Renal cortical epithelial cell (primary cell): ENCODE results near the gene GJA3. TPM values are rescaled to one million over a fixed set of nuclear protein-coding genes. Genes with fewer than 3 reads are reported as not detected.

Source experiments
- DNase-seq: peaks from one replicate; pipeline ENCODE4 v3.0.0-alpha.2; 2011; ENCODE audit warnings: low read depth
- total RNA-seq: library from RNA; depleted of rRNA; stranded (reverse); fragments of >200 nt; gene quantifications from 2 replicates; pipeline ENCODE4 v1.2.3, GENCODE V29; 2014

Gene GJA3
- total RNA-seq, 1 donor from 2014 or later, result 0.05 TPM

DNA sequence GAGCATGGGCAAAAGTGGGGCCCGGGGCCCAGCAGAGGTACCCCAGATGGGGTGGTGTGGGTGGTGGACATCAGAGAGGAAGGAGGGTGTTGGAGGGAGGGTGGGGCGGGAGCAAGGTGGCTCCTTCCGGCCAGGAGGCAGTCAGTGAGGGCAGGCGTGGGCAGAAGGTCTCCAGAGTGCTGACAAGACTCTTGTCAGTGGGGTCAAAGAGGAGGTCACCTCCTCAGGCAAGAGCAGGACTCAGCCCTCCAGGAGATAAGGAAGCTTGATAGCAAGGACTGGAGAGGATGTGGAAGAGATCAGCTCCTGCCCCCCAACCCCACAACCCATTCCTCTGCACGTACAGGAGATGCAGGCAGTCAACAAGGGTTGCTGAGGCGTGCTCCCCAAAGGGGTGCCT lies 9.8 kb downstream of the GJA3 start:
- no peak for DNase-seq

DNA sequence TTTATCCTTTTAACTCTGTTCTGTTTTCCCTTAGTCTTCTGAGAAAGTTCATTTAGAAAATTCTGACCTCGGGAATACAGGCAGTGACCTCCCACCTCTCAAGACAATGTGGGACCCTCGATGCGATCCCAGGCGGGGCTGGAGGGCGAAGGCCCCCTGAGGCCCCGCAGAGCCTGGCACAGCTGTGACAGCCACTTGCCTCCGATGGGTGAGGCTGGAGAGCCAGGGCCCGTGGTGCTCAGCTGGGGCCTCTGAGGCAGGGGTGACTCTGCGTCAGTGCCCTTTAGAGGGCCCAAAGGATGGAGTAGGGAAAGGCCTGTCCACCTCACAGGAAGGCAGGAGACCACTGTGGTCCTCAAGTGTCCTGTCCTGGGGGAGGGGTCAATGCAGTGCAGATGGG lies 10.3 kb downstream of the GJA3 start:
- DNase-seq, result no peak

DNA sequence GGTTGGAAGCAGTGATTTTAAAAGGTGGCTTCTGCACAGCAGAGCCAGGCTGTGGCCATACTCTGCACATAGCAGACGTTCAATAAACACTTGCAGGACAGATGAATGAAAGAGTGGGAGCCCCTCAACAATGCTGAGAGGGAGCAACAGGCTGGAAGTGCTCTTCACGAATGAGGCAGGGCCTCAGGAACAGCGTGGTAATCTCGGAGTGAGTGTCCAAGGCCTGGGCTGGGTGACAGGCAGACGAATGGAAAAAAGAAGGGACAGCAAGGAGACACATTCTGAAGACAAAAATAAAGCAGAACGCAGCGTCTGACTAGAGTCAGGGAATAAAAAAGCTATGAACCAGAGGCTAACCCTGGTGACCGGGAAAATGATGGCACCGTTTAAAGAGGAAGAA lies 11.1 kb downstream of the GJA3 start:
- DNase-seq, result no peak

DNA sequence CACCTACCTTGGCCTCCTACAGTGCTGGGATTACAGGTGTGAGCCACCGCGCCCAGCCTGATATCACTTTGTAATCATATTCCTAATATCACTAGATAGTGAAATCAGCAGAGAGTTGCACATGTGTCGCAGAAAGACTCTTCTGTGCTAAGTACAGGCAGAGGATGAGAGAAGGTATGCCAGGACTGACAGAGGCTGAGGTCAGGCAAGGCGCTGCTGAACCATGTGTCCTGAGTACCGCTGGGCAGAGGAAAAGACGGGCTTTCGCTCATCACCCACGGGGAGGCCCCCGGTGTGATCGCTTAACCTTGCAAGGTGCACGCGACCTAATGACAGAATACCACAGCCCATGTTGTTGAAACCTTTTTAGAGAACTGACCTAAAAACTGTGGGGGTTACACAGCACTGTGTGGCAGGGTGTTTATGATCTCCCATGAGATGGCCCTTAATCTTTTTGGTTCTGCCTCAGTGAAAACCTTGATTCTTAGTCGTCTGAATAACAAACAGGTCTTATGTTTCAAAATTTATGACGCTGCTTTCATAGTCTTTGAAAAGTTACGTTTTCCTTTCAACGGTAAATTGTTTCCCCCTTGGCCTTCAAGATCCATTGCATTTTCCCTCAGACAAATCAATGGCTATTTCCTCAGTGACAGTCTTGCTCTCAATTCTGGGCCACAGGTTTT lies 12.2 kb downstream of the GJA3 start:
- DNase-seq, result no peak

DNA sequence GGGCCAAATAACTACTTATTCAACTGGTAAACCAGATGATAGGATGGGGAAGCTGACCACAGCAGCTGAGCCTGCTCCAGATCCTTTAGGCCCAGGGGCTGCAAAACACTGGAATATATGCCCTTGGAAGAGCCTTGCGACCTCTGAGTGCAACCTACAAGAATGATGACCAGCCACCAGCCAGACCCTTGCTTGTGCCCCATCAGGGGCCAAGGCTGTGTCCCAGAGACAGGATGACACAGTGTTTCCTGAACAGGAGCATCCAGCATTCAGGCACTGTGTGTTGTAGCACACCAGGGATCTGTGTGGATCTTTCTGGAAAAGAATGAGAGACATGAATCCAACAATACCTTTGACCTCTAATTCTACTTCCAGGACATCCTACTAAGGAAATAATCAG lies 14.5 kb downstream of the GJA3 start:
- DNase-seq, result no peak

DNA sequence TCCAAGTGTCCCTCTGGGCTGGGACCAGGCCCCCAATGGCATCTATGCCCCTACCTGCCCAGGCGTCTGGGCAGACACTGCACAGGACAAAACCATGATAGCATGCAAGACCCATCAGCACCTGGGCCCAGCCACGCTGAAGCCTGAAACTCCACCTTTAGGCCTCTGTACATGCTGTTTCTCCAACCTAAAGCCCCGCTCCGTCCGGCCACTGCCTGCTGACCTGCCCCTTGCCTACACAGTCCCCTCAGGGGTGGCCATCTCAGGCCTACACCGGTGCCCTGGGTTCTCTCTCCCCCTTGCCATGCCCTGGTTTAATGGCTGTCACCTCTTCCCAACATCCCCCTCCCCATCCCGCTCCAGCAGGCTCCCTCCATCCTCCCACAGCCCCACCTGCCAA lies 15.3 kb downstream of the GJA3 start:
- no peak for DNase-seq

DNA sequence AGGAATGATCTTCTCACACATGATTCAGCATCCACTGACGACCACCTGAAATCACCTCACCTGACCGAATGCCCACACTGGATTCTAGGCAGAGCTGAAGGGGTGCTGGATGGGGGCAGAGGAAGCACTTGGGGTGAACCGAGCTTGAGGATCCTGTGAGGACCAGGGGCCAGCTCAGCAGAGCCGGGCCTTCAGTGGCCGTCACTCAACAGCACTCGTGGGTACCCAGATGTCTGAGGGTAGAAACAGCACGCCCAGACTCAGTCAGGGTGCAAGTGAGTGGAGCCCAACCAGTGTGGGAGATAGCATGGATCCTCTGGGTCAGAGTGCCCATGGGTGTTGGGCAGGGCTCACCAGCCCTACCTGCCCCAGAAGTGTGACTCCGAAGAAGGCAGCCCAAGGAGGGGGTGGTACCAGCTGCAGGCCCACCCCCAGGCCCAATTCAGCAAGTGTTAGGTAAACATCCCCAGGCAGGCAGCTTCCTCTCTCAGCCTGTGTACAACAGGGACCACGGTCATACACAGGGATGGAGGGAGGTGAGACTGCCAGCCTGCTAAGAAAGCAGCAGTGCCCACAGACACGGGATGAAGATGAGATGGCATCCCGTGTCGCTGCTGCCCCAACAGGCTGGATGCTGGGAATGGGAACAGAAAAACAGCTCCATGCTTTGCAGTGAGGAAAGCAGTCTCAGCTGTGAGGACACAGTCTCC lies 16.6 kb downstream of the GJA3 start:
- no peak for DNase-seq

GRCh38 chr13:20142927-20143480 lies 17.8 kb downstream of the GJA3 start:
- no peak for DNase-seq

GRCh38 chr13:20142023-20142926 lies 18.6 kb downstream of the GJA3 start:
- no peak for DNase-seq

DNA sequence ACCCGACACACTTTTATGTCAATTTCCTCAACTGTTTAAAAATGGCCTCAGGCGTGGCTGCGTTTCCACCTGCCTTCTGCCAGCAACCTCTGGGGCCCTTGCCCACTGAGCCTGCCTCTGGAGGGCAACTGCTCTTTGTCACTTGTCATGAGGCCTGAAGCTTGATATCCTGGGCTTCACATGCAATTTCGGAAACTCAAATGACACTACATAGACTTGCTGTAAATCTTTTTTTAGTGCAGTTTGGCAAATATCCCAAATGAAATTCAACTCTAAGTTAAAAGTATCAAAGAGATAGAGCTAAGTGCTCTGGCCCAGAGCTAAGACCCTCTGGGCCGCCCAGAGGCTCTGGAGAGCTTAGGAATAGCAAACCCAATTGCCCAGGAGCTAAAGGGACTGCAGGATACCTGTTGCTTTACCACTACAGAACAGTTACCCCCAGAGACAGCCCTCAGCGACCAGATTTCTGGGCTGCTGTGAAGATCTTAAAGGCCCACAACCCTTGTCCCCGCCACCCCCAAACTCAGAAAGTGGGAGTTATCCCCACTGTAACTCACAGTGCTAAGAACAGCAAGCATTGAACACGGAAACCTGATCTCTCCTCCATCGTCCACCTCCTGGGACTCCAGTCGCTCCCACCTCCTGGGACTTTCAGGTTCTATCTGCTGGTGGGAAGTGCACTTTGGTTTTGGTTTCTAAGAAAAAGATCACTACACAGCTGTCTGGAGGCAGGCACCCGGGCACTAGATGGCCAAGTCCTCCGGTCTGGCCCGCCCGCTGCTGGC lies 19.4 kb downstream of the GJA3 start:
- DNase-seq, result no peak

GRCh38 chr13:20140487-20140886 lies 20.4 kb downstream of the GJA3 start:
- DNase-seq, result no peak

DNA sequence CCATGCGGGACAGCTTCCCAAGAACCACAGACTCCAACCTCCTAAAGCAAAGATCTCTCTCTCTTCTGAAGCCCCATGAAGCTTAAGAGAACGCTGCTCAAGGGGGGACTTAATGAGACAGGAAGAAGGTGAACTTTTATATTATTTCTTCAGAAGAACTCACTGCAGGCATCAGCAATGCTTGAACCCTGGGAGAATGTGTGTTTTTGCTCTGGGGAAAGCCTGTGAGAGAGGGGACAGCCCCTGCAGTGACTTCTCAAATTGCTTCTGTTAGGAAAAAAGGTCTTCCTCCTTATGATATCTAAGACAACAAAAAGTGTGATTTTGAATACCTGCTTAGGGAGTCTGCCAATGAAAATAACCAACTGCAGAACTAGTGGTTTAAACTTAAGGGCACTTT lies 23.0 kb downstream of the GJA3 start:
- no peak for DNase-seq

DNA sequence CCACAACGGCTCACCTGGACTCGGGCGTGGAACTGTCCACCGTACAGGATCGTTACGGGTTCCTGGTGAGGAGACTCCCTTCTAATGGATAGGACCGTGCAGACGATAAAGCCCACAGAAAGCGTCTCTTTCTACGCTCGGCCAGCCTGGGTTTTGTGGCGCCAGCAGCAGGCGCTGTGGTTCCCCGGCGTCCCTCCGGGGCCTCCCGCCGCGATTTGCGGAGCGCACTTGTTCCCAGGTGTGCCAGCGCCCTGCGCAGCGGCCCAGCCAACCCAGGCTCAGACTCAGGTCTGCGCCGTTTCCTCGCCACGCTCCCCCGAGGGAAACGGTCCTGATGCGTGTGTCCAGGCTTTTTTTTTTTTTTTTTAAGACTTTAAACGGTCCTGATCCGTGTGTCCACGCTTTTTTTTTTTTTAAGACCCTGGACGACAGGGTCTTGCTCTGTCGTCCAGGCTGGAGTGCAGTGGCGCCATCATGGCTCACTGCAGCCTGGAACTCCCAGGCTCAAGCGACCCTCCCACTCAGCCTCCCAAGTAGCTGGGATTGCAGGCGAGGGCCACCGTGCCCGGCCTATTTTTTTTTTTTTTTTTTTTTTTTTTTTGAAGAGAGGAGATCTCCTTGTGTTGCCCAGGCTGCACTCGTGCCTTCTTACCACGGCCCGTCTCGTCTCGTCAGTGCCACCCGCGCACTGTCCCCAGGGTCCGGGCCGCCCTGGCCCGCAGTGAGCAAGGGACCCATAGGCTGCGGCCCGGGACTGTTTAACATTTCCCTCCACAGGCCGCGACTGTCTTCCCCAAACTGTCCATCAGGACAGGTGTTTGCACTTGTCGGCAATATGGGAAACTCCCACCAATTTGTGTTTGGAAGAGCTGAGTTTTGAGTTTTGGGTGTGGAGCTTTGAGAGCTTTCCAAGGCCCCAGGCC lies 23.8 kb downstream of the GJA3 start:
- DNase-seq, result no peak

DNA sequence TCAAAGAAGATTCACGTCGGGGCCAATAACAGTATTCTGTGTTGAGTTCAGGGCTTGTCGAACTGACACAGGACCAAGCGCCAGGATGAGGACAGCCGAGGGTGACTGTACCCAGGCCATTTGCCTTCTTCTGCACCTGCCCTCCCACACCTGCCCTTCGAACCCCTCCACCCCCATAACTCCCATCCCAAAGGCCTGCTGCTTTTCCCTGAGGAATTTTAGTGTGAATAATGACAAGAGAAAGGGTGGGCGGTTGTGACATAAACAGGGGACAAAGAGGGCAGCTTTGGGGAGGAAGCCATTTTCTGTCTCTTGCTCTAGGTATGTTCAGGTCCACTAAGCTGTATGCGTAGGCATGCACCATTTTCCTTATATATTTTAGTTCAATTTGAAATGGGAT lies 26.1 kb downstream of the GJA3 start:
- no peak for DNase-seq

GRCh38 chr13:20132052-20132634 lies 28.7 kb downstream of the GJA3 start:
- no peak for DNase-seq

DNA sequence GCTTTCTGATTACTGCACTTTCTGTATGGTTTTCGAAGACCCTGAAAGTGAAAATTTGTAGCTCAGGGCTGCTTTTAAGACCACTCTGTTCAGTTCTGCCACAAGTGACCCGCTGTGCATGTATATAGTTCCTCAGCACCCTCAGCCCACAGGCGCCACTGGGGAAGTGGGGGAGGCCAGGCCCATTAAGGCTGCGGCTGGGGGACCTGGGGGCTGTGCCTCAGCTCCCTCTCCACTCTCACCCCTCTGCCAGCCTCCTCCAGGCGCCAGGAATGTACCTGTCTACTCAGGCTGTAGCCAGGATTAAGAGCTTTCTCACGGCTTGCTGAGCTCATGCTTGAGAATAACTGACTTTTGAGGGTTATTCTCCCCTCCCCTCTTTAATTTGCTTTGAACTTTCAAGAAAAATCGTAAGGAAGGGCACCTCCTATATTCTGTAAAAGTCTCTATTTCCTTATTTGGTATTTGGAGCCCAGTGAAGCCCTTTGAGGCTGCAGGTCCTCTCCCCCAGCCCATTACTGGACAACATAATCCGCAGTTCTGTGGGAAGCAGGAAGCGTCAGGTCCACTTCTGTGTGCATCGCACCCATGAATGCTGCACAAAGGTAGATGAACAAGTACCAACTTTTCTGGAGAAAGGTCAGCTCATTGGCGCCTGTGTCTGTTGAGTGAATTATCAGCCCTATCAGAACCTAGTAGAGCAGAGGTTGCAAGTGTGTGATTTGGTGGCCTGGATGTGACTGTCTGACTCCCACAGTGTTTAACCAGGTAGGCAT lies 29.6 kb downstream of the GJA3 start:
- DNase-seq, result no peak

DNA sequence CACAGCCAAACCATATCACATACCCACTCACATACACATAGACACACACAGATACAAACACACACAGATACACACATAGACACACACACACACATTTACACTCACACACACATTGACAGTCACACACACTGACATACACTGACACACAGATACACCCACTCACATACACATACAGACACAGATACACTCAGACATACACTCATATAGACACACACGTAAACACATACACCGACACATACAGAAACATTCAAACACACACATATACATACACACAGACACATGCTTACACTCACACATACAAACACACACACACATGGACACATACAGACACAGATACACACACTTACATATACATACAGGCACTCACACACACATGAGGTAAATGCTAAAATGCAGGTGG lies 30.2 kb downstream of the GJA3 start:
- no peak for DNase-seq

DNA sequence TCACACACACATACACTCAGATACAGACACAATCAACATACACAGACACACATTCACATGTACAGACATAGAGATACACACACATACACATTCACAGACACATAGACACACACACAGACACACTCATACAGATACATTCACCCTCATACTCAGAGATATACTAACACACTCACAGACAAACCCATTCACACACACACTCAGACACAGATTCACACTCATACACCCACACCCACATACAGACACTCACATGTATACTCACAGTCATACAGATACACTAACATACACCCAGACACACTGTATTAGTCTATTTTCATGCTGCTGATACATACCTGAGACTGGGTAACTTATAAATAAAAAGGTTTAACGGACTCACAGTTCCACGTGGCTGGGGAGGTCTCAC lies 30.8 kb downstream of the GJA3 start:
- DNase-seq, result no peak

- no peak for DNase-seq
These were observed 31.8 kb downstream of the GJA3 start for GRCh38 chr13:20129076-20129475.
